Rectal smooth muscle tissue (tissue), 1 donor: Measurements from ENCODE around the gene STAP2.

Experiments
- H3K27ac ChIP-seq: one replicate; pipeline ENCODE4 v1.7.0; 2013; ENCODE audit warnings: low read depth, low read length, inconsistent platforms
- H3K27me3 ChIP-seq: one replicate; pipeline ENCODE4 v1.7.0; 2013; ENCODE audit warnings: low read length; ENCODE audit not compliant: control insufficient read depth, insufficient read depth
- H3K36me3 ChIP-seq: one replicate; pipeline ENCODE4 v1.7.0; 2013; ENCODE audit warnings: low read length; ENCODE audit not compliant: control insufficient read depth, insufficient read depth
- H3K4me1 ChIP-seq: one replicate; pipeline ENCODE4 v1.7.0; 2013; ENCODE audit warnings: low read length; ENCODE audit not compliant: control insufficient read depth, insufficient read depth
- H3K4me3 ChIP-seq: one replicate; pipeline ENCODE4 v1.7.0; 2013; ENCODE audit warnings: low read length
- H3K9ac ChIP-seq: one replicate; pipeline ENCODE4 v1.7.0; 2013; ENCODE audit warnings: low read length

The STAP2 gene

GRCh38 chr19:4304538-4305256 lies 33.9 kb downstream of the STAP2 start, which contains the start of gene FSD1:
TSS of gene FSD1 (plus strand) at chr19:4304598. CDS start at chr19:4304747, 149 bp downstream.
- Histone ChIP-seq H3K27me3 (peaks cover 3% of the 10 kb centered on the region), H3K36me3 (no peaks in the 10 kb centered on the region), H3K9ac (no peak within 1 kb of the TSS), H3K27ac (no peak within 1 kb of the TSS), H3K4me3 (no peak within 1 kb of the TSS), H3K4me1 (no peaks in the 10 kb centered on the region)

- no peaks in the 10 kb centered on the region for H3K4me1 ChIP-seq
- H3K27ac ChIP-seq, result no peak overlapping the region
- H3K27me3 ChIP-seq, result peaks cover 3% of the 10 kb centered on the region
- H3K36me3 ChIP-seq, result no peaks in the 10 kb centered on the region
- no peak overlapping the region for H3K4me3 ChIP-seq
- no peak overlapping the region for H3K9ac ChIP-seq
Measured at GRCh38 chr19:4303819-4304537, 34.6 kb downstream of the STAP2 start.

GRCh38 chr19:4302243-4302640 lies 36.4 kb downstream of the STAP2 start, which contains the start of gene TMIGD2:
TSS of gene TMIGD2 (minus strand) at chr19:4302389. CDS start at chr19:4302385, 4 bp downstream.
- no peak within 1 kb of the TSS for H3K27ac ChIP-seq
- H3K9ac ChIP-seq, result no peak within 1 kb of the TSS
- H3K27me3 ChIP-seq, result peaks cover 3% of the 10 kb centered on the region

DNA sequence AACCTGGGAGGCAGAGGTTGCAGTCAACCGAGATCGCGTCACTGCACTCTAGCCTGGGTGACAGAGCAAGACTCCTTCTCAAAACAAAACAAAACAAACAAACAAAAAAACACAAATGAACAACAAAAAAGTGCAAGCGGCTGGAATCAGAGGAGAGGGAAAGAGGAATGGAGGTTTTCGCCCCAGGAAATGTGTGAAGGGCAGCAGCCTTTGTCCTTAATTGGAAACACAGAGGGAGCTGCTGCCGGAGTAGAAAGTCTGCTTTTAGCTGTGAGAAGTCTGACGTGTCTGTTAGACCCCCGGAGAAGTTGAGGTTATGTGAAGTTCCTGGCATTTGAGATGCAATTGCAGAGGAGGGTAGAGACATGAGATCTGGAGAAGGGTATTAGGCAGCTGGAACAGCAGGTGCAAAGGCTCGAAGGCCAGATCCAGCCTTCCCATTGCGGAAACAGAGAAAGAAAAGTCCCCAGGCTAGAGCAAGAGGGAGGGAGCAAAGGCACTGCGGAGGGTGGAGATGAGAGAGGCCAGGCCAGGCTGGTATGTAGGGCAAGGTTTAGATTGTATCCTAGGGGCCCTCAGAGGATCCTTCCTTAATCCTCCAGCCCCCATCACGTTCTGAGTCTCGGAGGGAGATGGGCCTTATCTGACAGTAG lies 36.9 kb downstream of the STAP2 start:
- H3K27me3 ChIP-seq, result peaks cover 3% of the 10 kb centered on the region
- no peaks in the 10 kb centered on the region for H3K4me1 ChIP-seq
- H3K9ac ChIP-seq, result no peak overlapping the region
- H3K36me3 ChIP-seq, result no peaks in the 10 kb centered on the region
- H3K27ac ChIP-seq, result no peak overlapping the region
- peak overlapping the region; percentile 8 for H3K4me3 ChIP-seq

More at GRCh38 chr19:4302243-4302640, 36.4 kb downstream of the STAP2 start, which contains the start of gene TMIGD2:
- Histone ChIP-seq H3K4me1 (no peaks in the 10 kb centered on the region), H3K36me3 (no peaks in the 10 kb centered on the region), H3K4me3 (peak within 1 kb of the TSS; percentile 8)

- no peak overlapping the region for H3K4me3 ChIP-seq
- no peak overlapping the region for H3K9ac ChIP-seq
- H3K4me1 ChIP-seq, result no peaks in the 10 kb centered on the region
- peaks cover 3% of the 10 kb centered on the region for H3K27me3 ChIP-seq
- H3K36me3 ChIP-seq, result no peaks in the 10 kb centered on the region
- no peak overlapping the region for H3K27ac ChIP-seq
Measured at GRCh38 chr19:4300589-4300988, 38.0 kb downstream of the STAP2 start.

DNA sequence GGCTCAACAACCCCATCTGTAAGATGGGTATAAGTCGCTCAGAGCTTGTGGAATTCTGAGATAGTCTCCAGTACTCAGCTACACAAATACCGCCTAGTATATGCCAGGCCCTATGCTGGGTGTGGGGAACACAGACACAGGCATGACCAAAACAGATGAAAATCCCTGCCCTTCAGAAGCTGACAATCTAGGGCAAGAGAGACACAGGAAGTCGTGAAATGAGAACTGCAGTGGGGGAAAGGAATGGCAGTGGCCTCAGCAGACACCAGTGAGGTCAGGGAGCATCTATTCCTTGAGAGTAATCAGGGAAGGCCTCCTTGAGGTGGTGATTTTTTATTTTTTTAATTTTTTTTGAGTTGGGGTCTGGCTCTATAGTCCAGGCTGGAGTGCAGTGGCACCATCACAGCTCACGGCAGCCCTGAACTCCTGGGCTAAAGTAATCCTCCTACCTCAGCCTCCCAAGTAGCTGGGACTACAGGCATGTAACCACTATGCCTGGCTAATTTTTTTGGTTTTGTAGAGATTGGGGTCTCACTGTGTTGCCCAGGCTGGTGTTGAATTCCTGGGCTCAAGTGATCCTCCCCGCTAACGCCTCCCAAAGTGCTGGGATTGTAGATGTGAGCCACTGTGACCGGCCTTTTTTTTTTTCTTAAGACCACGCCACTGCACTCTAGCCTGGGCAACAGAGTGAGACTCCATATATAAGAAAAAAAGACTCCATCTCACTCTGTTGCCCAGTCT lies 39.6 kb downstream of the STAP2 start:
- Histone ChIP-seq H3K27me3 (no peaks in the 10 kb centered on the region), H3K27ac (no peak overlapping the region), H3K36me3 (no peaks in the 10 kb centered on the region), H3K4me1 (no peaks in the 10 kb centered on the region), H3K4me3 (no peak overlapping the region), H3K9ac (no peak overlapping the region)

GRCh38 chr19:4297901-4298809 lies 40.5 kb downstream of the STAP2 start:
- no peaks in the 10 kb centered on the region for H3K36me3 ChIP-seq
- H3K27me3 ChIP-seq, result no peaks in the 10 kb centered on the region
- no peaks in the 10 kb centered on the region for H3K4me1 ChIP-seq
- H3K9ac ChIP-seq, result no peak overlapping the region
- no peak overlapping the region for H3K4me3 ChIP-seq
- no peak overlapping the region for H3K27ac ChIP-seq

DNA sequence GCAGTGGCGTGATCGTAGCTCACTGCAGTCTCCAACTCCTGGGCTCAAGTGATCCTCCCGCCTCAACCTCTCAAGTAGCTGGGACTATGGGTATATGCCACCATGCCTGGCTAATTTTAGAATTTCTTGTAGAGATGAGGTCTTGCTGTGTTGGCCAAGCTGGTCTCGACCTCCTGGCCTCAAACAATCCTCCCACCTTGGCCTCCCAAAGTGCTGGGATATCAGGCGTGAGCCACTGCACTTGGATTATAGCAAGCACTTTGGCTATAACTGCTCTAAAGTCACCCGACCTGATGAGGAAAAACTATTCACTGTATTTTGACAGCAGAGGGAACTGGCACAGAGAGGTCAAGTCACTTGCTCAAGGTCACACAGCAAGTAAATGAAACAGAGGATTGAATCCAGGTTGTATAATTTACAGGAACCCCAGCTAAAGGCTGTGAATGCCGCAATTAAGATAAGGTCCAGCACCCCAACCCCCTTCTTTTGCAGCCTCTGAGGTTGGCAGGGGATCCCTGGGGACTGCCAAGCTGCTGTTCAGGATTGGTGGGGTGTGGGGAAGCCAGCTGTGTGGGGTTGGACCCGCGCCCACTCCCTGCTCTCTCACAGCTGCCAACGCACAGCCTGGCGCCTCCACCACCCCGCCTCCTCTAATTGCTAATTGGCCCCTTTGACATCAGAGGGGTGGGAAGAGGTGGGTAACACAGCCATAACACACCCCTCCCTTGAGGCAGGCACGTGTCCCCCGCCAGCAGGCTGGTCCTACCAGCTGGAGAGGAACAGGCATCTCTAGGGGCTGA lies 42.5 kb downstream of the STAP2 start:
- no peaks in the 10 kb centered on the region for H3K36me3 ChIP-seq
- H3K4me3 ChIP-seq, result no peak overlapping the region
- H3K27ac ChIP-seq, result no peak overlapping the region
- no peak overlapping the region for H3K9ac ChIP-seq
- H3K4me1 ChIP-seq, result no peaks in the 10 kb centered on the region
- H3K27me3 ChIP-seq, result no peaks in the 10 kb centered on the region

GRCh38 chr19:4294389-4294788 lies 44.2 kb downstream of the STAP2 start:
- Histone ChIP-seq H3K4me1 (no peaks in the 10 kb centered on the region), H3K4me3 (no peak overlapping the region), H3K27ac (no peak overlapping the region), H3K27me3 (no peaks in the 10 kb centered on the region), H3K9ac (no peak overlapping the region), H3K36me3 (no peaks in the 10 kb centered on the region)

GRCh38 chr19:4292515-4292914 lies 46.1 kb downstream of the STAP2 start:
- H3K4me1 ChIP-seq, result no peaks in the 10 kb centered on the region
- H3K36me3 ChIP-seq, result no peaks in the 10 kb centered on the region
- no peak overlapping the region for H3K27ac ChIP-seq
- no peak overlapping the region for H3K9ac ChIP-seq
- no peaks in the 10 kb centered on the region for H3K27me3 ChIP-seq
- H3K4me3 ChIP-seq, result no peak overlapping the region
